Left forelimb (tissue), 1 donor: ENCODE data around the gene JPH4.

Source experiments
- DNase-seq: peaks from one replicate; pipeline ENCODE4 v3.0.0-alpha.2; 2018; ENCODE audit warnings: low spot score

JPH4 gene

GRCh38 chr14:23563473-23564180 lies 15.0 kb downstream of the JPH4 start:
- DNase-seq = no peak

GRCh38 chr14:23562822-23563472 lies 15.6 kb downstream of the JPH4 start:
- DNase-seq = no peak

- DNase-seq = no peak
Observed at GRCh38 chr14:23561873-23562821, 16.4 kb downstream of the JPH4 start.

GRCh38 chr14:23561259-23561658 lies 17.3 kb downstream of the JPH4 start:
- DNase-seq = no peak

GRCh38 chr14:23559926-23560520 lies 18.6 kb downstream of the JPH4 start:
- DNase-seq = no peak

- DNase-seq = no peak
Observed at GRCh38 chr14:23559010-23559925, 19.3 kb downstream of the JPH4 start.

GRCh38 chr14:23558346-23559009 lies 20.1 kb downstream of the JPH4 start:
- DNase-seq = no peak

- no peak for DNase-seq
Observed at GRCh38 chr14:23557946-23558345, 20.6 kb downstream of the JPH4 start.

GRCh38 chr14:23557521-23557920 lies 21.1 kb downstream of the JPH4 start:
- DNase-seq = no peak

GRCh38 chr14:23556700-23557440 lies 21.7 kb downstream of the JPH4 start:
- no peak for DNase-seq

- peak; percentile 94 for DNase-seq
Observed at GRCh38 chr14:23555882-23556699, 22.5 kb downstream of the JPH4 start, which contains the start of gene THTPA. THTPA (plus strand) TSS chr14:23556271; CDS start chr14:23556758, 487 bp downstream.

GRCh38 chr14:23555533-23555881 lies 23.1 kb downstream of the JPH4 start:
- no peak for DNase-seq

GRCh38 chr14:23551266-23552028 lies 27.1 kb downstream of the JPH4 start, which contains the start of gene ZFHX2:
ZFHX2 (minus strand) TSS chr14:23551765; CDS start chr14:23535325, 16,440 bp downstream.
- DNase-seq = peak; percentile 84

GRCh38 chr14:23550812-23551265 lies 27.8 kb downstream of the JPH4 start:
- DNase-seq = no peak

GRCh38 chr14:23550131-23550811 lies 28.3 kb downstream of the JPH4 start:
- no peak for DNase-seq

- DNase-seq = no peak
Observed at GRCh38 chr14:23548351-23549318, 30.0 kb downstream of the JPH4 start.
